Activated T-helper 1 cell treated with anti-CD3 and anti-CD28 coated beads, Interleukin-12 subunit alpha, Interleukin-12 subunit beta, Interleukin-2, Interleukin-4 antibody, amounts not matched to agents 30 ng/mL and 10 ng/mL and 1 ng/mL, durations not matched to agents 14 hours and 24 hours and 36 hours (primary cell): Measurements from ENCODE around the gene DAPK2. TPM values are rescaled to one million over a fixed set of nuclear protein-coding genes. Genes with fewer than 3 reads are reported as not detected.
A peak's percentile ranks its signal among the peaks of the same experiment; 100 is the strongest.

Experiments used
- DNase-seq: peaks from one replicate; pipeline ENCODE4 v3.0.0; 2021; ENCODE audit warnings: low spot score
- H3K27ac Mint-ChIP-seq: one replicate; pipeline ENCODE4 v1.8.0; 2021; ENCODE audit warnings: mild to moderate bottlenecking, mixed read lengths
- H3K27me3 Mint-ChIP-seq: one replicate; pipeline ENCODE4 v1.8.0; 2022; ENCODE audit warnings: mild to moderate bottlenecking, moderate library complexity, mixed read lengths; ENCODE audit not compliant: insufficient read depth
- H3K36me3 Mint-ChIP-seq: one replicate; pipeline ENCODE4 v1.8.0; 2021; ENCODE audit warnings: low read depth, mixed read lengths
- H3K4me1 Mint-ChIP-seq: one replicate; pipeline ENCODE4 v1.8.0; 2021; ENCODE audit warnings: low read depth, mixed read lengths
- H3K4me3 Mint-ChIP-seq: one replicate; pipeline ENCODE4 v1.8.0; 2021; ENCODE audit warnings: mild to moderate bottlenecking, moderate library complexity, mixed read lengths
- H3K9me3 Mint-ChIP-seq: one replicate; pipeline ENCODE4 v1.8.0; 2021; ENCODE audit warnings: mixed read lengths
- intact Hi-C: fragments of 100-400 bp; cut with micrococcal nuclease; formaldehyde crosslinking; loops from one replicate; pipeline ENCODE4 v1.15.1; 2024
- total RNA-seq: library from RNA; stranded (reverse); gene quantifications from 2 replicates; pipeline ENCODE4 v1.2.3, GENCODE V29; 2022

DAPK2 gene
- total RNA-seq, 1 donor from 2014 or later, result 8.7 TPM

GRCh38 chr15:63879995-63880394 lies 166.3 kb downstream of the DAPK2 start:
- Mint-ChIP-seq H3K4me1 (peaks cover 27% of the 10 kb centered on the region), H3K27me3 (no peaks in the 10 kb centered on the region), H3K27ac (no peak overlapping the region), H3K36me3 (no peaks in the 10 kb centered on the region), H3K4me3 (no peak overlapping the region), H3K9me3 (no peaks in the 10 kb centered on the region)
- no peak for DNase-seq
- intact Hi-C loops, result no loop called here

- DNase-seq, result no peak
- H3K4me3 Mint-ChIP-seq, result no peak overlapping the region
- H3K27ac Mint-ChIP-seq, result no peak overlapping the region
- no peaks in the 10 kb centered on the region for H3K36me3 Mint-ChIP-seq
- H3K27me3 Mint-ChIP-seq, result no peaks in the 10 kb centered on the region
- intact Hi-C loops, result no loop called here
- no peaks in the 10 kb centered on the region for H3K9me3 Mint-ChIP-seq
- peaks cover 27% of the 10 kb centered on the region for H3K4me1 Mint-ChIP-seq
Measured at GRCh38 chr15:63879211-63879610, 167.1 kb downstream of the DAPK2 start.

- Mint-ChIP-seq H3K4me1 (peaks cover 27% of the 10 kb centered on the region), H3K27ac (no peak overlapping the region), H3K36me3 (no peaks in the 10 kb centered on the region), H3K4me3 (no peak overlapping the region), H3K9me3 (peaks cover 3% of the 10 kb centered on the region), H3K27me3 (no peaks in the 10 kb centered on the region)
- intact Hi-C loops, result no loop called here
- DNase-seq, result no peak
Measured at GRCh38 chr15:63877713-63878271, 168.5 kb downstream of the DAPK2 start.

- H3K4me3 Mint-ChIP-seq, result no peak overlapping the region
- peaks cover under 1% of the 10 kb centered on the region for H3K36me3 Mint-ChIP-seq
- no peaks in the 10 kb centered on the region for H3K27me3 Mint-ChIP-seq
- intact Hi-C loops, result no loop called here
- H3K27ac Mint-ChIP-seq, result no peak overlapping the region
- H3K4me1 Mint-ChIP-seq, result peaks cover 18% of the 10 kb centered on the region
- H3K9me3 Mint-ChIP-seq, result peaks cover 5% of the 10 kb centered on the region
- no peak for DNase-seq
Measured at GRCh38 chr15:63876085-63876662, 170.1 kb downstream of the DAPK2 start.

GRCh38 chr15:63874616-63875015 lies 171.7 kb downstream of the DAPK2 start:
- H3K4me1 Mint-ChIP-seq, result peaks cover 29% of the 10 kb centered on the region

GRCh38 chr15:63872759-63873510 lies 173.3 kb downstream of the DAPK2 start:
- Mint-ChIP-seq H3K36me3 (peaks cover 3% of the 10 kb centered on the region), H3K27ac (peak overlapping the region; percentile 6), H3K4me1 (peaks cover 36% of the 10 kb centered on the region), H3K9me3 (peaks cover 5% of the 10 kb centered on the region), H3K4me3 (no peak overlapping the region), H3K27me3 (no peaks in the 10 kb centered on the region)
- DNase-seq, result no peak
- intact Hi-C loops, result no loop called here

More at GRCh38 chr15:63874616-63875015, 171.7 kb downstream of the DAPK2 start:
- Mint-ChIP-seq H3K4me3 (no peak overlapping the region), H3K27ac (no peak overlapping the region), H3K9me3 (peaks cover 5% of the 10 kb centered on the region), H3K36me3 (peaks cover 3% of the 10 kb centered on the region), H3K27me3 (no peaks in the 10 kb centered on the region)
- intact Hi-C loops, result no loop called here
- no peak for DNase-seq

GRCh38 chr15:63870487-63871209 lies 175.6 kb downstream of the DAPK2 start:
- Mint-ChIP-seq H3K36me3 (peaks cover 3% of the 10 kb centered on the region), H3K27ac (no peak overlapping the region), H3K4me1 (peaks cover 31% of the 10 kb centered on the region), H3K4me3 (no peak overlapping the region), H3K9me3 (peaks cover 5% of the 10 kb centered on the region), H3K27me3 (no peaks in the 10 kb centered on the region)
- no peak for DNase-seq
- intact Hi-C loops, result loop anchor here (1.0 kb wide), 3 partner anchors 10 to 37 kb away; partner anchors contain the start of gene HERC1

GRCh38 chr15:63870043-63870394 lies 176.3 kb downstream of the DAPK2 start:
- peaks cover 5% of the 10 kb centered on the region for H3K9me3 Mint-ChIP-seq
- no peaks in the 10 kb centered on the region for H3K27me3 Mint-ChIP-seq
- peak overlapping the region; percentile 73 for H3K27ac Mint-ChIP-seq
- H3K4me3 Mint-ChIP-seq, result no peak overlapping the region
- H3K36me3 Mint-ChIP-seq, result peaks cover 3% of the 10 kb centered on the region
- peaks cover 31% of the 10 kb centered on the region for H3K4me1 Mint-ChIP-seq
- no peak for DNase-seq
- intact Hi-C loops, result loop anchor here (1.0 kb wide), 3 partner anchors 10 to 37 kb away; partner anchors contain the start of gene HERC1

GRCh38 chr15:63869371-63870042 lies 176.8 kb downstream of the DAPK2 start:
- intact Hi-C loops, result loop anchor here (1.0 kb wide), 3 partner anchors 9 to 36 kb away; partner anchors contain the start of gene HERC1
- Mint-ChIP-seq H3K36me3 (peaks cover 3% of the 10 kb centered on the region), H3K27me3 (no peaks in the 10 kb centered on the region), H3K27ac (peak overlapping the region; percentile 73), H3K4me1 (peaks cover 31% of the 10 kb centered on the region), H3K4me3 (no peak overlapping the region), H3K9me3 (peaks cover 5% of the 10 kb centered on the region)
- no peak for DNase-seq

GRCh38 chr15:63864186-63864585 lies 182.1 kb downstream of the DAPK2 start:
- Mint-ChIP-seq H3K36me3 (no peaks in the 10 kb centered on the region), H3K4me3 (no peak overlapping the region), H3K9me3 (no peaks in the 10 kb centered on the region), H3K27ac (no peak overlapping the region), H3K4me1 (peaks cover 28% of the 10 kb centered on the region), H3K27me3 (no peaks in the 10 kb centered on the region)
- no peak for DNase-seq
- intact Hi-C loops, result no loop called here

- no peak overlapping the region for H3K27ac Mint-ChIP-seq
- intact Hi-C loops, result no loop called here
- no peak for DNase-seq
- H3K36me3 Mint-ChIP-seq, result no peaks in the 10 kb centered on the region
- peaks cover 27% of the 10 kb centered on the region for H3K4me1 Mint-ChIP-seq
- H3K4me3 Mint-ChIP-seq, result no peak overlapping the region
- no peaks in the 10 kb centered on the region for H3K27me3 Mint-ChIP-seq
- no peaks in the 10 kb centered on the region for H3K9me3 Mint-ChIP-seq
Measured at GRCh38 chr15:63861946-63862517, 184.3 kb downstream of the DAPK2 start.

GRCh38 chr15:63860555-63860954 lies 185.7 kb downstream of the DAPK2 start:
- intact Hi-C loops, result loop anchor here (1.0 kb wide), 1 partner anchor 10 kb away; no protein-coding TSS in a partner anchor
- H3K27ac Mint-ChIP-seq, result peak overlapping the region; percentile 64
- H3K36me3 Mint-ChIP-seq, result no peaks in the 10 kb centered on the region
- H3K9me3 Mint-ChIP-seq, result no peaks in the 10 kb centered on the region
- peaks cover 35% of the 10 kb centered on the region for H3K4me1 Mint-ChIP-seq
- no peaks in the 10 kb centered on the region for H3K27me3 Mint-ChIP-seq
- peak overlapping the region; percentile 20 for H3K4me3 Mint-ChIP-seq
- no peak for DNase-seq
